HK-2 (cell line): Measurements from ENCODE around the gene ASCC3.
"Not testable (repeated sequence)": the region's sequence is repeated elsewhere in the genome, so short reads cannot be mapped to it uniquely, and the experiment has no call there.

Experiments
- DNase-seq: peaks from one replicate; pipeline ENCODE4 v3.0.0-alpha.2; 2018; ENCODE audit not compliant: unreplicated experiment

The ASCC3 gene

DNA sequence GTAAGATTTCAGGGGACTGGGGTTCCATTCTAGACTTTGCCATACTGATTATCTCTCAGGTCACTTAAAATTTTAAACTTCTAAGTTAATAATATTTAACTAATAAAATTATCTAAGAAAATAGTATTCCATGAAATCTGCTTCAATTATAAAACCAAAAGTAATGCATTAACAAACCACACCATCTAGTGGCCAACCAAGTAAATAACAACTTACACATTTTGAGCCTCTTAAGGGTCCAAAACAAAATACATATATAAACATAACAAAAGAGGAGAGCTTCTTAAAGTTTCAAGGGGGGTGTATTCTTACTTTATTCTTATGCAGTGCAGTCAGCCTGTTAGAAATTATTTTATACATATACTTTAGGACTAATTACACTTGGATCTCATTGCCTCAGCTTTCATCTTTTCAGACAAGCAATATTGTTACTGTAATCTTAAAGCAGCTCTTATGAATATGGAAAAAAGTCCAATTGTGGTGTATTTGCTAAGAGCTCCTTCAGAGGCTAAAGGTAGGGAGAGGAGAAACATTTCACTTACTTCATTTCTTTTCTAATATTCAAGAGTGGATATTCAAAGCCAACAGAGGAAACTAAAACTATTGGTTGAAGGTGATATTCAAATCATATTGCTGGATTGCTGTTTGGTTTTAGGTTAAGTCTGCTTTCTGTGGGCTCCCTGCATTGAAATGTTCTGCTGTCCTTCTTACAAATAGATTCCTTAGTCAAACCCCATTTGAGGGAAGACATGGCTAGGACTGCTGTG is 216.7 kb downstream of the ASCC3 start:
- DNase-seq: no peak

GRCh38 chr6:100663219-100663863 is 217.8 kb downstream of the ASCC3 start:
- no peak for DNase-seq

GRCh38 chr6:100662264-100662663 is 218.9 kb downstream of the ASCC3 start:
- no peak for DNase-seq

GRCh38 chr6:100658486-100658885 is 222.6 kb downstream of the ASCC3 start:
- no peak for DNase-seq

GRCh38 chr6:100657678-100658330 is 223.3 kb downstream of the ASCC3 start:
- no peak for DNase-seq

DNA sequence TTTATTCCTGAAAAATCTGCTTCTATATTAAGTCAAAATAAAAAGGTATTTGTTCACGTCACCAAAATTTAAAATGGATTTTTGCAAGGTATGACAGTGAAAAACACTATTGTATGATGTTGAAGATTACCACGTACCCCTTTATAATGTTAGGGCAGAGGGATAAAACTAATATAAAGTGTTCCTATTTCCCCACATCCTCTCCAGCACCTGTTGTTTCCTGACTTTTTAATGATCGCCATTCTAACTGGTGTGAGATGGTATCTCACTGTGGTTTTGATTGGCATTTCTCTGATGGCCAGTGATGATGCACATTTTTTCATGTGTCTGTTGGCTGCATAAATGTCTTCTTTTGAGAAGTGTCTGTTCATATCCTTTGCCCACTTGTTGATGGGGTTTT is 240.0 kb downstream of the ASCC3 start:
- DNase-seq: not testable (repeated sequence)

DNA sequence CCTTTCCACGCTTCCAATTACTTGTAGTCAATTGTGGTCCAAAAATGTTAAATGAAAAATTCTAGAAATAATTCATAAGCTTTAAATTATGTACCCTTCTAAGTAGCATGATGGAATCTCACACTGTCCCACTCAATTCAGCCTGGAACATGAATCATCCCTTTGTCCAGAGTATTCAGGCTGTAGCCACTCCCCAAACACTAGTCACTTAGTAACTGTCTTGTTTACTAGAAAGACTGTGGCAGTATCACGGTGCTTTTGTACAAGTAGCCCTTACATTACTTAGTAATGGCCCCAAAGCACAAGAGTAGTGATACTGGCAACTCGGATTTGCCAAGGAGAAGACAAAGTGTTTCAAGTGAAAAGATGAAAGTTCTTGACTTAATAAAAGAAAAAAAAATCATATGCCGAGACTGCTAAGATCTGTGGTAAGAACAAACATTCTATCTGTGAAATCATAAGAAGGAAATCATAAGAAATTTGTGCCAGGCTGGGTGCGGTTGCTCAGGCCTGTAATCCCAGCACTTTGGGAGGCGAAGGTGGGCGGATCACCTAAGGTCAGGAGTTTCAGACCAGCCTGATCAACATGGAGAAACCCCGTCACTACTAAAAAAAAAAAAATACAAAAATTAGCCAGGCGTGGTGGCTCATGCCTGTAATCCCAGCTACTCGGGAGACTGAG is 247.9 kb downstream of the ASCC3 start:
- DNase-seq: peak; percentile 13

DNA sequence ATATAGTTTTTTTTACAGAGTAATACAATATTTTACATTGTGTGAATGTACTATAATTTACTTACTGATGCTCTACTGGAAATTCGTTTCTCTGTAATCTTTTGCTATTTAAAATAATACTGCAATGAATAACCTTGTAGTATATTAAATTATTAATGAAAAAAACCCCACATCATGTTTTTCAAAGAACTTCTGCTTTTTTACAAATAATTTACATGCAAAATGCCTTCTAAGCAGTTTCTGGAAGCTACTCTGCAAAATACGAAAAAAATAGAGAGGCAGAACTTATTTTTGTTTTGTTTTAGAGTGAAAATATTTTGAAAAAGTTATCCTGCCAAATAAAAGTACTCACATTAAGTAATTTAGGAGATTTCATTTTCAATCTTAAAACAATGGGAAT is 250.6 kb downstream of the ASCC3 start:
- no peak for DNase-seq

GRCh38 chr6:100627911-100628758 is 253.0 kb downstream of the ASCC3 start:
- no peak for DNase-seq

GRCh38 chr6:100626721-100627120 is 254.4 kb downstream of the ASCC3 start:
- no peak for DNase-seq

DNA sequence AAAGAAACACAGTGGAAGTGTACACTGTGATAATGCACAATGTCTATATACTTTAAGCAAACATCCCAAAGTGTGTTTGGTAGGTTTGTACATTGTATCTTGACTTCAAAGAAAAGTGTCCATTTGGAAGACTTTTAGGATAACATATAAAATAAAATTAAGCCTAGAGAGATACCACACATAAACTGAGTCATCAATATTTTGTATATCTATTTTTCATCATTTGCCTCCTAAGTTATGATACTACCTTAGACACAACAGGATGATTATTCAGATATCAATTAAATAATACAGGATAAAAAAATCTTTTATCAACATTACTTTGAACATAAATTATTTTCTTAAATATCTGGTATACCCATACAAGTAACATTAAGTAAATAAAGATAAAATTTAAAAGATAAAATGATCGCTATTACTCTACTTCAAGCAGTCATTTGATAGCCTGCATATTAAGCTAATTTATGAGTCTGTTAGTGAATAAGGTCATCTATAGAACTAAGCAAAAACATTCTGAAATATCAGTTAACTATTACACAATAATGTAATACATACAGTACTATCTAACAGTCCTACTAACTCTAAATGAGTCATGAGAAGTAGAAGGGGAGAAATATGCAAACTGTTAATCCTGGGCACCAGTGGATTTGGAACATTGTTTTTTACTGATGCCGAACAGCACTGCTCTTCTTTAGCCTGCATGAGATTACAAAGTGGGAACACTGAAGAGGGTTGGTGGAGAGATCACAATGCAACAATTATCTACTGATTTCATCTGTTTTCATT is 258.0 kb downstream of the ASCC3 start:
- no peak for DNase-seq

DNA sequence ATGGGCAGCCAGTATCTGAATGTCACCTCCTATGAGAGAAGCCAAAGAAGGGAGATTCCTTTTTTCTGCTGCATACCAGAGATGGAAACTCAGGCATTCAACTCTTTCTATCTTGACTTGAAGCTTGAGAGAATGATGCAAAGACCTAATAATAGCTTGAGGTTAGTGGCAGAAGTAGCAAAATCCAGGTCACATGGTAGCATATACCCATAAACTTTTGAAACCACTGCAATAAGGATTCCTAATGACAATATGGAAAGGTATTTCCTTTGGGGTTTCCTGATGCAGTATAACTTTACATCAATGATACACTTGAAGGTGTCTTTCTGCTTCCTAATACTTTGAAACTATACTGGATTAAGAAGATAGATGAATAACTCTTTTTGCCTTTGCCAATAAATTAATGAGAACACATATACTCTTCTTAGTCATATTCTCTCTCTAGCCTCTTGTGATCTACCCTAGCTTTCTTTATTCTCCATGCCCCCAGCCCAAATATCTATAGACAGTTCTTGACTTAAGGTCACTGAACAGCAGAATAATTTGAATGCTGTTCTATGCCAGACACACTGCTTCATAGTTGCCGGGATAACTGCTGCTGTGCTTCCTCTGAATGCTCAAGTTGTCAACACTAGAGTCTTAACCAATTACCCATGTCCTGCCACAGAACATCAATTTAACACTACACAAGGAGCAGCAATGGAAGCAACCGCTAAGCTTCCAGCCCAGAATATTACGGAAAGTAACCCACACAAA is 260.9 kb downstream of the ASCC3 start:
- no peak for DNase-seq

DNA sequence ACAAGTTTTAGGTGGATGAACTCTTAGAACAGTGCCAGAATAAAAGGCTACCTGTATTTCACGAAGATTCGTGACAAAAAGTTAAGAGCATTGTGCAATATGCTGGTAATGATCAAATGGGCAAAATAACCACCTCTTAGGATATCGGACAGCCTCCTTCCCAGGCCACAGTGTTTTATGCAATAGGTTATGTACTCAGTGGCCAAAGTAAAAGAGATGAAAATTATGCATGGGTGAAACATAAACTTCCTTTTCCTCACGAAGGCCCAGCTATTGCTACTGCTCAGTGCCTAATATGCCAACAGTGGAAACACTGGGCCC is 262.8 kb downstream of the ASCC3 start:
- DNase-seq: no peak

GRCh38 chr6:100617633-100618350 is 263.3 kb downstream of the ASCC3 start:
- DNase-seq: no peak

DNA sequence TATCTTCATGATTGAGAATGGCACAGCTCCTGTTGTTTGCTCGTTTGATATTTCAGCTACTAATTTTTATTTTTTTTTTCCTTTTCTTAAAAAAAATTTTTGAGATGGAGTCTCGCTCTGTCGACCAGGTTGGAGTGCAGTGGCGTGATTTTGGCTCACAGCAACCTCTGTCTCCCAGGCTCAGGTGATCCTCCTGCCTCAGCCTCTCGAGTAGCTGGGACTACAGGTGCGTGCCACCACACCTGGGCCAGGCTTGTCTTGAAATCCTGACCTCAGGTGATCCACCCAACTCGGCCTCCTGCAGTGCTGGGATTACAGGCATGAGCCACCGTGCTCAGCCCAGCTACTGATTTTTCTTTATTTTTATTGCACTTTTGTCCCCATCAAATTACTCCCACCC is 266.2 kb downstream of the ASCC3 start:
- no peak for DNase-seq

DNA sequence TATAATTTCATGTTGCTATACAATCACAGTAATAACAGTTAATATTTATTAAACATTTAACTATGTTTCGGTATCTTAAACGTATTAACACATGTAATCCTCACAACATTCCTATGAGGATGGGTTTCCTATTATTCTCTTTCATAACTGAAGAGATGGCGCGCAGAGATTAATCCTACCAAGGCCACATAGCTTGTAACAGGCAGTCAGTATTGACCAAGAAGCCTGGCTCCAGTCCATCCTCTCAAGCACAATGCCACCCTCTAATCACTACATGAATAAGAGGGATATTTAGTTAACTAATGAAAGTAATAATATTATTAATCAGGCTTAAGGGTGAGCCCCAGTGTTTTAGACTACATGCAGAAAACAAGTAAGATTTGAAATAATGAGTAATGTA is 266.7 kb downstream of the ASCC3 start:
- no peak for DNase-seq

DNA sequence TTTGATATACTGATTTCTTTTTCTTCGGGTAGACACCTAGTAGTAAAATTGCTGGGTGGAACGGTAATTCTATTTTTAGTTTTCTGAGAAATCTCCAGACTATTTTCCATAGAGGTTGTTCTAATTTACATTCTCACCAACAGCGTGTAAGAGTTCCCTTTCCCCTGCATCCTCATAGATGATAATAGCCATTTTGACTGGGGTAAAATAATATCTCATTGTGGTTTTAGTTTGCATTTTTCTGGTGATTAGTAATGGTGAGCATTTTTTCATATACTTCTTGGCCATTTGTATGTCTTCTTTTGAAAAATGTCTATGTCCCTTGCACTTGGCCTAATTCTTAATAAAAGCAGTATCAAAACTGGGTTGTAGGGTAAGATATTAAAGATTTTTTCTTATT is 267.5 kb downstream of the ASCC3 start:
- DNase-seq: no peak

DNA sequence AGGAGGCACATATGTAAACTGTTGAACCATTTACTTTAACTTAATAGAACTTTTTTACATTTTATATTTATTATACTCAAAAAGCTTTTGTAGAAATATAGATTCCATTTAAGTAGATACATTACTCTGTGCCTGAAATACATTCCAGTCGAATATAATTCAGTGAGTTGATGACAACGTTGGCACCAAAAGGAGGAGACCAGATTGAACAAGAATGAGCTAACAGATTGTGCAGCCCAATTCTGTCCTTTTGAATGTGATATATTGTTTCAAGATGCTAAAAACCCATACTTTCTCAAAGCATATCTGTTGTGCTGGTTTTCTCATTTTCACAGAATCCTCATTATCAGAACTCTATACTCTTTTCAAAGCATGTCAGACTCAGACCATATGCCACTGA is 269.0 kb downstream of the ASCC3 start:
- DNase-seq: no peak

GRCh38 chr6:100599088-100599770 is 281.9 kb downstream of the ASCC3 start:
- DNase-seq: no peak
